ENCODE results near the gene UFD1. TPM values are rescaled to one million over a fixed set of nuclear protein-coding genes. Genes with fewer than 3 reads are reported as not detected.

UFD1 gene
- total RNA-seq, 2 experiments from 2014 or later: 65.0 to 78.0 TPM

DNA sequence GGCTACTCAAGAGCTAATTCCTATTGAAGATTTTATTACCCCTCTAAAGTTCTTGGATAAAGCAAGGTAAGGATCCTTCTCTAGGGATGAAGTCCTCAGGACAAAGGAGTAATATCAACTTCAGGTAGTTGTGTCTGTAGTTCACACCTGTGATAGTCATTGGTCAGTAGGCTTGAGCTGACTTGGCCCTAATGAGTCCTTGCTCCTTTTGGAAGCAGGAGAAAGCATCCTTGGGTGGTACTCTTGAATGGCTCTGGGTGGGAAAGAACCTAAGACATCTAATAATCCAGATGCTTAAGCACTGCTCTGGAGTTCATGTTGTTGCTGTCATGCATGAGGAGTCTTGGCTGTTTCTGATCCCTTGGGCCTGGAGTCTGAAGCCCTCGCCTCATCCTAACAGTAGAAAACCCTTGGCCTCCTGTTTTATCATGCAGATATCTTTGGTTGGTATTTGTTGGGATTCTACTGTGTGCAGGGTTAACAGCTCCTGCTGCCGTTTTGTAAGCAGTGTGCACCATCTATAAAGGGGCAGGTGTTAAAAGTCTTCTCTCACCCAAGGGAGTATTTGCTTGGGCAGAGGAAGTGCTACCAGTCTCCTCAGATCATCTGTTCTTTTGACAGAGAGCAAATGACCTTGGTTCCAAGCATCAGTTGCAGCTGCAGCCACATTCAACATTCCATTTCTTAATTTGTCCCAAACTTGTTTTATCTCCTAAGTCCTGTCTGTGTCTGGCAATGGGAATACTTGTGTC lies 44.0 kb downstream of the UFD1 start:
- CTCF ChIA-PET: interaction anchor here (1.2 kb wide), 1 partner anchor 11 kb away, joined by 5 read pairs; no protein-coding TSS in a partner anchor
- no peak overlapping the region for H3K4me3 Mint-ChIP-seq
- intact Hi-C loops (cut with micrococcal nuclease): no loop called here

GRCh38 chr22:19434401-19434800 lies 44.6 kb downstream of the UFD1 start:
- intact Hi-C loops (cut with micrococcal nuclease): no loop called here
- CTCF ChIA-PET: interaction anchor here (1.0 kb wide), 1 partner anchor 12 kb away, joined by 3 read pairs; no protein-coding TSS in a partner anchor
- H3K4me3 Mint-ChIP-seq: peak overlapping the region; percentile 44

More for the DNA sequence above, 44.0 kb downstream of the UFD1 start:
- peak overlapping the region; percentile 34 for H3K27ac Mint-ChIP-seq
- TF ChIP-seq, protein P1, sequence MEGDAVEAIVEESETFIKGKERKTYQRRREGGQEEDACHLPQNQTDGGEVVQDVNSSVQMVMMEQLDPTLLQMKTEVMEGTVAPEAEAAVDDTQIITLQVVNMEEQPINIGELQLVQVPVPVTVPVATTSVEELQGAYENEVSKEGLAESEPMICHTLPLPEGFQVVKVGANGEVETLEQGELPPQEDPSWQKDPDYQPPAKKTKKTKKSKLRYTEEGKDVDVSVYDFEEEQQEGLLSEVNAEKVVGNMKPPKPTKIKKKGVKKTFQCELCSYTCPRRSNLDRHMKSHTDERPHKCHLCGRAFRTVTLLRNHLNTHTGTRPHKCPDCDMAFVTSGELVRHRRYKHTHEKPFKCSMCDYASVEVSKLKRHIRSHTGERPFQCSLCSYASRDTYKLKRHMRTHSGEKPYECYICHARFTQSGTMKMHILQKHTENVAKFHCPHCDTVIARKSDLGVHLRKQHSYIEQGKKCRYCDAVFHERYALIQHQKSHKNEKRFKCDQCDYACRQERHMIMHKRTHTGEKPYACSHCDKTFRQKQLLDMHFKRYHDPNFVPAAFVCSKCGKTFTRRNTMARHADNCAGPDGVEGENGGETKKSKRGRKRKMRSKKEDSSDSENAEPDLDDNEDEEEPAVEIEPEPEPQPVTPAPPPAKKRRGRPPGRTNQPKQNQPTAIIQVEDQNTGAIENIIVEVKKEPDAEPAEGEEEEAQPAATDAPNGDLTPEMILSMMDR (IDR thresholded peaks at IDR 0.05): no peak
- no peaks in the 10 kb centered on the region for H3K27me3 Mint-ChIP-seq
- DNase-seq (no peak), ATAC-seq (no peak)
- POLR2A ChIA-PET: interaction anchor here (1.1 to 6.8 kb wide), 4 partner anchors 12 to 42 kb away, joined by 4 to 109 read pairs (median 28); partner anchors contain the start of gene C22orf39
- no peaks in the 10 kb centered on the region for H3K9me3 Mint-ChIP-seq
- H3K4me1 Mint-ChIP-seq (ENCODE audit: low read depth): peaks cover 22% of the 10 kb centered on the region
- H3K36me3 Mint-ChIP-seq (ENCODE audit: low read depth): peaks cover 38% of the 10 kb centered on the region

GRCh38 chr22:19432133-19432851 lies 46.7 kb downstream of the UFD1 start, which contains the start of gene MRPL40:
Gene MRPL40, plus strand, starts transcription at chr22:19432545. Its CDS starts 10 bp downstream, at chr22:19432555.
- Mint-ChIP-seq H3K4me1 (ENCODE audit: low read depth) (peaks cover 35% of the 10 kb centered on the region), H3K9me3 (no peaks in the 10 kb centered on the region), H3K36me3 (ENCODE audit: low read depth) (peaks cover 45% of the 10 kb centered on the region), H3K27ac (peak within 1 kb of the TSS; percentile 92), H3K4me3 (peak within 1 kb of the TSS; percentile 91), H3K27me3 (no peaks in the 10 kb centered on the region)
- ChIA-PET CTCF (interaction anchor here (1.0 to 1.2 kb wide), 2 partner anchors 13 kb away, joined by 3 to 4 read pairs; no protein-coding TSS in a partner anchor), POLR2A (interaction anchor here (0.7 to 6.8 kb wide), 12 partner anchors 9 to 288 kb away, joined by 3 to 109 read pairs (median 4); partner anchors contain the start of genes C22orf39 and ESS2)
- ATAC-seq (peak; percentile 87), DNase-seq (peak; percentile 93)
- intact Hi-C loops (cut with micrococcal nuclease): no loop called here
- TF ChIP-seq, protein P1 (IDR thresholded peaks at IDR 0.05): no peak

More at GRCh38 chr22:19434401-19434800, 44.6 kb downstream of the UFD1 start:
- Mint-ChIP-seq H3K4me1 (ENCODE audit: low read depth) (peaks cover 28% of the 10 kb centered on the region), H3K9me3 (no peaks in the 10 kb centered on the region), H3K27me3 (no peaks in the 10 kb centered on the region), H3K27ac (peak overlapping the region; percentile 49), H3K36me3 (ENCODE audit: low read depth) (peaks cover 44% of the 10 kb centered on the region)
- TF ChIP-seq, protein P1 (IDR thresholded peaks at IDR 0.05): no peak
- ATAC-seq (no peak), DNase-seq (peak; percentile 33)
- POLR2A ChIA-PET: interaction anchor here (1.6 to 6.8 kb wide), 3 partner anchors 13 to 32 kb away, joined by 4 to 109 read pairs (median 51); partner anchors contain the start of gene C22orf39

- intact Hi-C loops (cut with micrococcal nuclease): no loop called here
- H3K4me3 Mint-ChIP-seq: peak within 1 kb of the TSS; percentile 91
- peaks cover 48% of the 10 kb centered on the region for H3K36me3 Mint-ChIP-seq (ENCODE audit: low read depth)
- peaks cover 41% of the 10 kb centered on the region for H3K4me1 Mint-ChIP-seq (ENCODE audit: low read depth)
- POLR2A ChIA-PET: interaction anchor here (0.7 to 6.8 kb wide), 14 partner anchors 10 to 287 kb away, joined by 3 to 109 read pairs (median 4); partner anchors contain the start of genes C22orf39, CDC45 and ESS2
- no peaks in the 10 kb centered on the region for H3K27me3 Mint-ChIP-seq
- CTCF ChIA-PET: interaction anchor here (1.0 kb wide), 1 partner anchor 14 kb away, joined by 4 read pairs; no protein-coding TSS in a partner anchor
- DNase-seq (peak; percentile 78), ATAC-seq (peak; percentile 54)
- H3K9me3 Mint-ChIP-seq: no peaks in the 10 kb centered on the region
- peak within 1 kb of the TSS; percentile 92 for H3K27ac Mint-ChIP-seq
- TF ChIP-seq, protein P1 (IDR thresholded peaks at IDR 0.05): no peak
Observed at GRCh38 chr22:19431649-19432132, 47.3 kb downstream of the UFD1 start, which contains the start of gene HIRA. Gene HIRA, minus strand, starts transcription at chr22:19431733. Its CDS starts 257 bp downstream, at chr22:19431476.

Measured in activated CD8-positive, alpha-beta T cell treated with anti-CD3 and anti-CD28 coated beads for 36 hours (primary cell).